Left ventricle myocardium superior (tissue), 1 donor: ENCODE results near the gene AP3S2. TPM values are rescaled to one million over a fixed set of nuclear protein-coding genes. Genes with fewer than 3 reads are reported as not detected.

Experiments
- ATAC-seq: fragments of 200-7000 bp; cut with Tn5 transposase; one replicate; pipeline ENCODE4 v1.9.1; 2020; ENCODE audit warnings: mild to moderate bottlenecking, moderate library complexity
- DNase-seq: peaks from one replicate; pipeline ENCODE4 v3.0.0-alpha.2; 2020
- intact Hi-C: fragments of 100-400 bp; cut with micrococcal nuclease; formaldehyde crosslinking; loops from one replicate; pipeline ENCODE4 v1.11.0; 2022
- total RNA-seq: library from RNA; stranded (reverse); fragmentation: NEBNext Ultra II Directional; extraction: Animal tissue kit (Norgen Biotek cat#: 25700); gene quantifications from one replicate; pipeline ENCODE4 v1.2.1, GENCODE V29; 2021
- donor health status: DM: no; HTN: yes; CAD: no; lungs with severe emphysema.

AP3S2 gene
- total RNA-seq, 1 donor from 2014 or later = 46.6 TPM

GRCh38 chr15:89823836-89824606 is 69.8 kb downstream of the AP3S2 start:
- DNase-seq (no peak), ATAC-seq (no peak)
- intact Hi-C loops = no loop called here

DNA sequence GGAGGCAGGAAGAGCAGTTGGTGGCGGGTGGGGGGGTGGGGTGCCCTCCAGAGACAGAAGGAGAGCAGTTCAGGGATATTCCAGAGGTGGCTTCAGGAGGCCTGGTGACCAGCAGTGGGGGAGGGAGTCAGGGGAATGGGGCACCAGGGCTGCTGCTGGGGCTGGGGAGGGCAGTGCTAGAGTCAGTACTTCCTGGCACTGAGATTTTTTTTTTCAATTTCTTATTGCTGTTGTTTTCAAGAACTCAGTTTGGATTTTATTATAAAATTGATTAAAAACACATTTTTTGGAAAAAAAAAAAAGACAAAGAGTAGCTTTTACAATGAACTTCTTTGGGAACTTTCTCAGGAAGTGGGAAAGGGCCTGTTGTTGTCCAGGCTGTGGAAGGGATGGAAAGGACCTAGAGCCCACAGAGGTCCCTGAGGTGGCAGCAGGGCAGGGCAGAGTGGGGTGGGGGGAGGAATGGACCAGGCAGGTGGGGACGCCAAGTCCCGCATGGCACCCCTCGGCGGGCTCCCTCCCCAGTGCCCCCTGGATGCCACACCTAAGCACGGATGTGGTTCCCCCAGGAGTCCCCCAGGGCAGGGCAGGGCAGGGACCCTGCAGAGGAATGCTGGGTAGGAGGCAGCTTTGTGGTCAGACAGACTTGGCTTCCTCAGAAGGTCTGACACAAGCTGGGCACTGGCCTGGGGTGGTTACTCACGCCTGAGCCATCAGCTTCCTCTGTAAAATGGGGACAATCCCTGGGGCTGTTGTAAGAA is 70.7 kb downstream of the AP3S2 start:
- intact Hi-C loops = no loop called here
- DNase-seq (no peak), ATAC-seq (no peak)

DNA sequence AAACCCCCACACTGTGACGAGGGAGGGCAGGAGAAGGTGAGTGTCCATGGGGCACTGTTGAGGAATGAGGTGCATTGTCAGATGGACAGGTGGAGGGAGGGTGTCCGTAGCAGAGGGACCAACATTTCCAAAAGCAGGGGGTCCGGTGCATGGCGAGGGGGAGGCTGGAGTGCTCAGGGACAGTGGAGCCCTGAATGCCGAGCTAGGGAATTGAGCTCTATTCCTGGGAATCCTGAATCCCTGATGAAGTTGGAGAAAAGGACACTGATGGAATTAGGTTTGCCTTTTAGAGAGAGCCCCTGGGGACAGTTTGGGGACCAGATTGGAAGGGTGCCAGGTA is 71.2 kb downstream of the AP3S2 start:
- ATAC-seq (no peak), DNase-seq (no peak)
- intact Hi-C loops = no loop called here

- intact Hi-C loops = no loop called here
- ATAC-seq (no peak), DNase-seq (no peak)
Measured at GRCh38 chr15:89822026-89822425, 71.8 kb downstream of the AP3S2 start.

- DNase-seq = no peak
- peak; percentile 45 for ATAC-seq
- intact Hi-C loops = no loop called here
Measured at GRCh38 chr15:89820666-89821611, 72.9 kb downstream of the AP3S2 start.

DNA sequence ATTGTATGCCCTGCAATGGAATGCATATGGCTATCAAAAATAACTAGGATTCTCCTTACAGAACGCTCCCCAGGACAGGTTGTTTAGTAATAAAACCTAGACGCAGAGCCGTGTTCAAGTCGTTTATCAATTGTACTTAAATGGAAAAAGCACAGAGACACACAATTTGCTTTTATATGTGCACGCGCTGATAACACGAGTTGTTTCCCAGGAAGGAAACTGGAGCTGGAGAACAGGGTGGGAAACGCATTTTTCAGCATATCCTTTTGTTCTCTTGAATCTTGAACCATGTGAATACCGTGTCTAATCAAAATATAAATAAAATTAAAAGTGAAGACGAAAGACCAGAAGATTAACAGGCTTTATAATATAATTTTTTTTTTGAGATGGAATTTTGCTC is 75.5 kb downstream of the AP3S2 start:
- ATAC-seq (no peak), DNase-seq (no peak)
- intact Hi-C loops = no loop called here

DNA sequence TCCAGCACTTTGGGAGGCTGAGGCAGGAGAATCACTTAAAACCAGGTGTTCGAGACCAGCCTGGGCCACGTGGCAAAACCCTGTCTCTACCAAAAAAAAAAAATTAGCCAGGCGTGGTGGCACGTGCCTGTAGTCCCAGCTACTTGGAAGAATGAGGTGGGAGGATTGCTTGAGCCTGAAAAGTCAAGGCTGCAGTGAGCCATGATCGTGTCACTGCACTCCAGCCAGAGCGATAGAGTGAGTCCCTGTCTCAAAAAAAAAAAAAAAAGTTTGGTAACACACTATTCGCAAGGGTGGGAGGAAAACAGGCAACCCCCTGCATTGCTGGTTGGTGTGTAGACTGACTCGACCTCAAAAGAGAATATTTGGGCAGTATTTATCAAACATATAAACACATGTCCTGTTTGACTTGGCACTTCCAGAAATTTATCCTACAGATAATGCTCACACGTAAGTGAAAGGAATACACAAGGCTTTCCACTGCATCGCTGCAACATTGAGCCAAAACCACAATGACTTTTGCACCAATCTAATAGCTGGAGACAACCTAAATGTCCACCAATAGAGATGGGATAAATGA is 76.0 kb downstream of the AP3S2 start:
- DNase-seq (no peak), ATAC-seq (no peak)
- intact Hi-C loops = no loop called here

GRCh38 chr15:89815769-89816168 is 78.0 kb downstream of the AP3S2 start:
- DNase-seq (no peak), ATAC-seq (no peak)
- intact Hi-C loops = no loop called here

DNA sequence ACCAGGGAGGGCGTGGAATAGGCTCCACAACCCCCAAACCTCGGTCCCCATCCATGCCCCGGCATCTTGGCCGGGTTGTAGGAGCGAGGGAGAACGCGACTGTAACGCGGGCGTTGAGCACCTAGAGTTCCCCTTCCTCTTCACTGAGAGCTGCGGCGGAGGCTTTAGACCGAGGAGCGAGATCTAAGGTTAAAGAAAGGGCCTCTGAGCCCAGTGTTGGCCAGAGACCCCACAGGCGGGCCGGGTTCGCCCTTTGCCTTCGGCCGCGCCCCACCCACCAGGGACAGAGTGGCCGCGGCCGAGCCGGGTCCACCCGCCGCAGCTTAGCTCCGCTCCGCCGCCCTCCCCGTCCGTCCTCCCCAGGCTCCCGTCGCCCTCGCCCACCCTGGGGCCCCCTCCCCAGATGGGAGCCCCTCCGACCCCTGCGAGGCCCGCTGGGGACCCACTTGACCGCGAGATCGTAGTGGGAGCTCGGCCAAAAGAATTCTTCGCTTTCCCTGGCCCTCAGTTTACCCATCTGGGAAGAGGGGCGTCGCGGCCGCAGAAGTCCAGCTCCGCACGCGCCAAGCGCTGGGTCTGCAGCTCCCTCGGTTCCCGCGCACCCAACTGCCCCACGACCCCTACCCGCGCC is 79.6 kb downstream of the AP3S2 start:
- intact Hi-C loops = no loop called here
- no peak for DNase-seq
- peak; percentile 55 for ATAC-seq

- DNase-seq (no peak), ATAC-seq (no peak)
- intact Hi-C loops = no loop called here
Measured at GRCh38 chr15:89813381-89814111, 80.2 kb downstream of the AP3S2 start.

DNA sequence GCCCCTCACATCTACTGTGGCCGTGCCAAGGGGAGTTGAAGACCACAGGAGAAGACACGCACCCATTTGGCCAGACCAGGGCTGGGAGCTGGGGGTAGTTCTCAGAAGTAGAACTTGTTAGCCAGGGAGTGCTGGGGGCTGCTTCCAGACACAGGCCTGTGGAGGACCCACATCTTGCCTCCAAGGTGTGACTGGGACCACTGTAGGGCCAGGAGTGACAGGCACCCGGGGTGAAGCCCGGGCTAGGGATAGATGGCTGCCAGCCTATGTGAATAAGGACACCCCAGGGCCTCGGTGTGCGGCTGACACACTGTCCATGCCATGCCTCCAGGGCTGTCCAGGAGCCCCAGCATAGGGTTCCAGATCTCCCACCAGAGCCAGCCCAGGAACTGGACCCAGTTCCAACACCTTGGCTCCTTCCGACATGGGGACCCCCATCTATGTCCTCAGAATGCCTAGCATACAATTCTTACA is 80.9 kb downstream of the AP3S2 start:
- ATAC-seq (no peak), DNase-seq (no peak)
- intact Hi-C loops = no loop called here

- peak; percentile 84 for ATAC-seq
- peak; percentile 85 for DNase-seq
- intact Hi-C loops = no loop called here
Measured at GRCh38 chr15:89812011-89812846, 81.6 kb downstream of the AP3S2 start.

DNA sequence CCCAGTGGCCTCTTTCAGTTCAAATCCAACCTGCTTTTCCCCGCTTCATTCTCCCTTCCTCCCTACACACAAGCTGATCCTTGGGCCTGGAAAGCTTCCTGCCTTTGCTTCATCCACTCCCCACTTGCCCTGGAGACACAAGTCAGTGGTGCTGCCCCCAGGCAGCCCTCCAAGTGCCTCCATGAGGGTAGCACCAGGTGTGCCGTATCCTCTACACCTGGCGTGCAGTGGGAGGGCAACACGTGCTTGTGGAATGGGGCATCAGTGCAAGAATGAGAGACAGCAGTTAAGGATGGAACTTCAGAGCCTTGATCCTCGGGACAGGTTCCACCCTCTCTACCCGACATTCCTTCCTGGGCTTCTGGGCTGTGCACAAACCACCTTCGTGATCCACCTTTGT is 83.0 kb downstream of the AP3S2 start:
- ATAC-seq = no peak
- intact Hi-C loops = no loop called here
- DNase-seq = no peak

GRCh38 chr15:89809787-89810148 is 84.0 kb downstream of the AP3S2 start:
- ATAC-seq = no peak
- intact Hi-C loops = no loop called here
- DNase-seq = no peak

DNA sequence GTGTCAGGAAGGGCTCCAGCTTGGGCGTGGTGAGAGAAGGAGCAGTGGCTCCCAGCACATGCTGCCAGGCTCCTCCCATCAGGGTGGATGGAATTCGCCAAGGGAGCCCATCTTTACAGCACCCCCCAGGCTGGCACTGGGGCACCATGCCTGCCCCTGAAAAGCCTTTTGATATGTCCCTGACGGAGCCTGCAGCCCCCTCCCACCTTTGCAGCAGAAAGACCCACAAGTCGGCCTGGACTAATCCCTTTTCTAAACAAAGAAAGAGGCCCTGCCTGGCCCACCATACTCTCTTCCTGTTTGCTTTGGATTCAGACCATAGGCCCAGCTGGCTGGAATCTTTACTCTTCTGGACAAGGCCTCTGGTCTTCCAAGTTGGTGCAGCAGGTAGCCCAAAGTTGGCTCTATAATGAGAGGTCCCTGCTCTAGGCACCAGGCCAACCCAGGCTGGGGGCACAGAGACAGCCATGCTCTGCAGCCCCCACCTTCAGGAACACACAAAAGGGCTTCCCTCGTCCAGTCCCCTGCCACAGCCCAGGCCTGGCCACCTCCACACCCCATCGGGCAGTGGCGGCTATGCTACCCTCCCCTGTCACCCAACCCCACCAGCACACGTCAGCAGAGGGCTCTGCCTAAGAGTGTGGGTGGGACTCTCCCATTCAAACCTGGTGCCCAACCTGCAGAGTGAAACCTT is 84.6 kb downstream of the AP3S2 start:
- intact Hi-C loops = no loop called here
- ATAC-seq (no peak), DNase-seq (peak; percentile 21)

DNA sequence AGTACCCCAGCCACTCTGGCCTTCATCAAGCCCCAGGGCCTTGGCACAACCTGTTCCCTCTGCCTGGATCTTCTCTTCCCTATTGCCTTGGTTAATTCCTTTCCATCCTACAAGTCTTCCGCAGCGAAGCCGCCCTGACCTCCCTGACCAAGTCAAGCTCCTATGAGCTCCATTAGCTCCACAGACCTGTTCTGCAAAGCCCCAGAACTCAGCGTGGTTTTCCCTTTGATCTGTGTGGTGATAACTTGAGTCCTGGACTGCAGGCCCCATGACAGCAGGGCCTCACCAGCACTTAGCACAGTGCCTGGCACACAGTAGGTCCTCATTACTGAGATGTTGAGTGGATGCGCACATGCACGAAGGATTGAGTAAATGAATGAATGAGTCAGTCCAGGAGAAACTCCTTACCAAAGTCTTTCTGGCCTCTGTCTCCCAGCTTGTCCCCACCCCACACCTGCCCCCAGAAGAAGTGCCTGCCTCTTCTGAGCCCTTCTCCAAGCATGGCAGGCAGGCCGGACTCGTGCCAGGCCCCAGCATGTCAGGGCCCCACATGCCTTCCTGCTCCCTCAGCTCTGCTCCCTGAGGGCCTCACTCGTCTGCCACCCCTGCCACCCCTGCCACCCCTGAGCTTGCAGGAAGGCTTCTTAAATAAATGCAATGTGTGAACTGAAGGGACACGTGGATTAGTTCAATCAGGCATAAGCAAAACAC is 85.5 kb downstream of the AP3S2 start:
- ATAC-seq (no peak), DNase-seq (peak; percentile 15)
- intact Hi-C loops = no loop called here
